Epithelial cell of proximal tubule (primary cell): ENCODE data around the gene EXD3. TPM values are rescaled to one million over a fixed set of nuclear protein-coding genes. Genes with fewer than 3 reads are reported as not detected.

Experiments used
- DNase-seq: peaks from one replicate; pipeline ENCODE4 v3.0.0-alpha.2; 2011; ENCODE audit warnings: low read depth
- H3K4me3 ChIP-seq: 2 replicates; pipeline ENCODE4 v1.5.1; 2011; ENCODE audit warnings: low read depth, mild to moderate bottlenecking, low read length
- total RNA-seq: library from RNA; depleted of rRNA; stranded (reverse); fragments of >200 nt; gene quantifications from 2 replicates; pipeline ENCODE4 v1.2.3, GENCODE V29; 2015
- TF ChIP-seq, protein P1 (sequence below): conservative IDR thresholded peaks from 2 replicates; pipeline ENCODE4 v1.5.1; 2012; ENCODE audit warnings: low read depth, mild to moderate bottlenecking, low read length

The EXD3 gene
- total RNA-seq, 1 donor from 2014 or later = 29.2 TPM

DNA sequence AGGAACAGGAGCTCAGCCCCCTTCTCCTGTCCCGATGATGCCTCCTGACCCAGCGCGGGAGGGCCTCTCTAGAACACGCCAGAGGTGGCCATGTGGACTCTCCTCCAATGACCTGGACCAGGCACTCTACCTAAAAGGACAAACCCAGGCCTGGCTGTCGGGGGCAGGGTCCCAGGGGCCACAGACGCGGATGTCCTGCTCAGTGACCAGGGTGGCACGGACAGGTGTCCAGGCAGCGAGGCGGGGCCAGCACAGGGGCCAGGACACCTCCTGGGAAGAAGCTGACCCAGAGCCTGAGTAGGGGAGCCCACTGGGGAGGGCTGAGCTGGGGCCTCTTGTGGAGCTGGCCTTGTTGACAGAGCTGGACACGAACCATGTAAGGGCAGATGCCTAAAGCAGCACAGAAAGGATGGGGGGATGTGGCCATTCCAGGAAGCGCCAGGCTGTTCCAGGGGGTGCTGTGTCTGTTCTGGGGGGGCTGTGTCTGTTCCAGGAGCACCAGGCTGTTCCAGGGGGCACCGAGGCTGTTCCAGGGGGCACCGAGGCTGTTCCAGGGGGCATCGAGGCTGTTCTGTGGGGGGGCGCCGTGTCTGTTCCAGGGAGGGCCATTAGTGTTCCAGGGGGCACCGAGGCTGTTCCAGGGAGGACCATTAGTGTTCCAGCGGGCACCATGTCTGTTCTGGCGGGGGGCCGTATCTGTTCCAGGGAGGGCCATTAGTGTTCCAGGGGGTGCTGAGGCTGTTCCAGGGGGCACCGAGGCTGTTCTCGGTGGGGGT, 30.5 kb downstream of the EXD3 start:
- no peak for DNase-seq
- H3K4me3 ChIP-seq = no peak overlapping the region
- TF ChIP-seq, protein P1, sequence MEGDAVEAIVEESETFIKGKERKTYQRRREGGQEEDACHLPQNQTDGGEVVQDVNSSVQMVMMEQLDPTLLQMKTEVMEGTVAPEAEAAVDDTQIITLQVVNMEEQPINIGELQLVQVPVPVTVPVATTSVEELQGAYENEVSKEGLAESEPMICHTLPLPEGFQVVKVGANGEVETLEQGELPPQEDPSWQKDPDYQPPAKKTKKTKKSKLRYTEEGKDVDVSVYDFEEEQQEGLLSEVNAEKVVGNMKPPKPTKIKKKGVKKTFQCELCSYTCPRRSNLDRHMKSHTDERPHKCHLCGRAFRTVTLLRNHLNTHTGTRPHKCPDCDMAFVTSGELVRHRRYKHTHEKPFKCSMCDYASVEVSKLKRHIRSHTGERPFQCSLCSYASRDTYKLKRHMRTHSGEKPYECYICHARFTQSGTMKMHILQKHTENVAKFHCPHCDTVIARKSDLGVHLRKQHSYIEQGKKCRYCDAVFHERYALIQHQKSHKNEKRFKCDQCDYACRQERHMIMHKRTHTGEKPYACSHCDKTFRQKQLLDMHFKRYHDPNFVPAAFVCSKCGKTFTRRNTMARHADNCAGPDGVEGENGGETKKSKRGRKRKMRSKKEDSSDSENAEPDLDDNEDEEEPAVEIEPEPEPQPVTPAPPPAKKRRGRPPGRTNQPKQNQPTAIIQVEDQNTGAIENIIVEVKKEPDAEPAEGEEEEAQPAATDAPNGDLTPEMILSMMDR = no peak

DNA sequence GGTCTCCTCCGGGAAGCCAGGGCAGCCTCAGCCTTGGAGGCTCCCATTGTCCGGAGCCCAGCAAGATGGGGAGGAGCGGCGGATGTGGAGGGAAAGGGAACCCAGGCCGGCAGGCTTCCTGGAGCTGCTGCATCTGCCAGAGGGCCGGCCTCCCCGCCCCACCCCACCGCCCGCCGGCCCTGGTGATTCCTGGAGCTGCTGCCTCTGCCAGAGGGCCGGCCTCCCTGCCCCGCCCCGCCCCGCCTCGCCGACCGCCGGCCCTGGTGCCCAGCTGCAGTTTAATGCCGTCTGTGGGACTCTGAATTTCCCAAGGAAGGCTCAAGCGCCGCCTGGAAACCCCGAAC, 31.6 kb downstream of the EXD3 start:
- H3K4me3 ChIP-seq = no peak overlapping the region
- TF ChIP-seq, protein P1 = no peak
- no peak for DNase-seq

DNA sequence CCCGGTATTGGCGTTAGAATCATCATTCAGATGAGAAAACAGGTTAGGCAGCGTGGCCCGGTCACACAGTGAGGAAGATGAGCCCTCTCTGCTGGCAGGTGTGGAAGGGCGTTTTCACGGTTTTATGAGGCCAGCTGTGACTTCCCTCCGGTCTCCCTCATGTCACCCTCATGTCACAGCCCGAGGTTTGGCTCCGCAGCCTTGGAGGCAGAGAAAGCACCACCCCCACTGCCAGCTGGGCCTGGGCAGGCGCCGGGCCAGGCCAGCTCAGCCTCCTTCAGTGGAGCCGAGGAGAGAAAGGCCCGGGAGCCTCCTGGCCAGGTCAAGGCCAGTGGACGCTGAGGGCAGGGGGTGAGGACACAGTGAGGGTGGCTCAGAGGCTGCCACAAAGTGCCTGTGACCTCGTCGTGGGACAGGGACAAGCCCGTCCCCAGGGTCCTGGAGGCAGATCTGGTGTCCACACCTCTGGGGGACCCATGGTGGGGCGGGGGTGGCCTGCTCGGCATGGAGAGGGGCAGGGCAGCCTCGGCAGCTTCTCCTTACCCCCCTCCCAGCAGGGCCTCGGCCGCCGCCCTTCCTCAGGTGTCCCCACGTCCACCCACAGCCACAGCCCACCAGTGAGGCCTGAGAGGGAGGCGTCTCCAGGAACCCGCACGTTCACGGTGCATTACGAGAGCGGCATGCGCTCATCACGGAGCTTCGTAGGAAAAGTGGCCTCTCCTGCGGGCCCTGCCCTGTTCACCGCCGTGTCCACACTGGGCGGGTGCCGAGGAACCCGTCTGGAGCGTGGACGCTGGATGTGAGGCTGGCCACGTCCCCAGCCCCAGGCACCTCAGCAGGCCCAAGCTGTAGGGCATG, 32.2 kb downstream of the EXD3 start:
- TF ChIP-seq, protein P1 = no peak
- no peak for DNase-seq
- no peak overlapping the region for H3K4me3 ChIP-seq

DNA sequence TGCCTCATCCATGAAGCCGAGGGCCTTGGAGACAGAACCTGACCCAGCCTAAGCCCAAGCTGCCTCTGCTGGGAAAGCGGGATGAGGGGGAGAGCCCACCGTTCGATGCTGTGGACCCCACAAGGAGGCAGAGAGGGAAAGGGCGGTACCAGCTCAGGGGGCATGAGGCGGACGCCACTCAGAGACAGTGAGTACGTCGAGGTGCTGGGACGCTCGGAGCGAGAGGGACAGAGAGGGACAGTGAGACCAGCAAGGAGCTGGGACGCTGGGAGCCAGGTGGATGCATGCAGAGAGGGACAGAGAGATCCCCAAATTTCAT, 33.6 kb downstream of the EXD3 start:
- H3K4me3 ChIP-seq = no peak overlapping the region
- no peak for DNase-seq
- TF ChIP-seq, protein P1 = no peak

DNA sequence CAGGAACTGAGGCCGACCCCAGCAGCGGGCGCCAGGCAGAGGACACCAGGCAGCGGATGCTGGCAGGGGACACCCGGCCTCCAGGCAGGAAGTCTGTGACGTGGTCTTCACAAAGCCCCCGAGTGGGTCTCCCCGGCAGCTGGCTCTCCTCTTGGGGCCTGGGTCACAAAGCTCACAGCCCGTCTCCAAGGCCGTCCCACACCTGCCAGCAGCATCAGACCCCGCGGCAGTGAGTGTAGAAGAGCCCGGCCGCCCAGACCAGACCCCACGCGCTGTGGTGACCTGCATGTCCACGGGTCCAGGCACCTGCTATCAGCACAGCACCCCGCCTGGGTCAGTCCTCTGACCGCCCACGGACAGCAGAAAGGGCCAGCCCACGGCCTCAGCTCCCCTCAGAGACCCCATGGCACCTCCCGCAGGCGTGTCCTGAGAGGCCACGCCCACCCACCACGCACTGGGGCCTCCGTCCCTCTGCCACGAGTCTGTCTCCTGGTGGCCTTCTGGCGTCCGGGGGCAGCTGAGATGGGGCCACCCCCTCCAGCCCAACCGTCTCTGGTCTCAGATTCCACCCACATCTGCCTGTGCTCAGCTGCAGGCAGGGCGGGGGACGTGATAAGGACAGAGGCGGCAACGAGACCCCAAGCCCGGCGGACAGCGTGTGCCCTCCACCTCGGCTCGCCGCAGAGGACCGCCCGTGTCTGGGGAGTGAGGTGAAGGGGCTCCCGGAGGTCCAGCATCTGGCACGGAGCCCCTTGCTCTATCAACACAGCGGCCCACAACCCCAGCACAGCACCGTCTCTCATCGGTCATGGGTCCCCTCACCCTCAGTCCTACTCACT, 34.2 kb downstream of the EXD3 start:
- H3K4me3 ChIP-seq = no peak overlapping the region
- no peak for DNase-seq
- TF ChIP-seq, protein P1 = no peak

DNA sequence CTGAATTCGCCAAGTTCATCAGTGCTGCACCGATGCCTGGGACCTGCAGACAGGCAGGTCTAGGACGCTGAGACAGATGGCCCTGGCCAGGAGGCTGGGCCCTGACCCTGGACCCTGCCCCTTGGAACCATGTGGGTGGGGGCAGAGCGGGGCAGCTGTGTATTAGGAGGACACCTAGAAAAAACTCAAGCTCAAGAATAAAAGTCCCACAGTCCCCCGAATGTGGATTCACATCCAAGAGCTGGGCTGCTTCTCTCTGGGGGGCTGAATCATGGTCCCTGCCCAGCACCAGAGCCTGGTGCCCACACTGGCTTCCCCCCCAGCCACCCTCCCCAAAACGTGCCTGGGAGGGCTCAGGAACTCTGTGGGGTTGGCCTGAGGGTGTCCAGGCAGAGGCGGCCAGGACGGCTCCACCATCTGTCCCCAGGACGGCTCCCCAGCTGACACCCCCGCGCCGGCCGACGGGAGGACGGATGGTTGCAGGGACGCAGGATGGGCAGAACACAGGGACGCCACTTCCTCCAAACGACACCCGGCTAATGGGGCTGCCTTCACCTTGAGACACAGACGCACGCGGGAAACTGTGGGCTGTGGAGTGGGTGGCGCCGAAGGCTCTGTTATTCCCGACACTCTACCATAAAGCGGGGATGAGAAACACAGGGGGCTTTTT, 34.9 kb downstream of the EXD3 start:
- TF ChIP-seq, protein P1 = no peak
- H3K4me3 ChIP-seq = no peak overlapping the region
- DNase-seq = no peak
